Gastroesophageal sphincter (tissue), 4 donors: Measurements from ENCODE around the gene BCCIP. TPM values are rescaled to one million over a fixed set of nuclear protein-coding genes. Genes with fewer than 3 reads are reported as not detected.

Experiments
- ATAC-seq: fragments of 150-250 bp; one replicate; pipeline ENCODE4 v1.9.1; 2016; ENCODE audit warnings: mild to moderate bottlenecking, moderate library complexity
- H3K27ac ChIP-seq, 4 donors: fragments of 200-600 bp; sonication (generic) in 3 of 4; 1 replicate in 3 of 4; 2 replicates in 1 of 4; pipeline ENCODE4 v1.5.1; 2016 to 2019
- H3K27me3 ChIP-seq: fragments of 200-600 bp; sonication (generic); one replicate; pipeline ENCODE4 v1.5.1; 2019
- H3K36me3 ChIP-seq, 2 donors: fragments of 200-600 bp; sonication (generic); one replicate each; pipeline ENCODE4 v1.5.1; 2019; ENCODE audit warnings: control low read depth in 1 of 2
- H3K4me1 ChIP-seq, 3 donors: fragments of 200-600 bp; sonication (generic); 1 replicate in 2 of 3; 2 replicates in 1 of 3; pipeline ENCODE4 v1.5.1; 2016 to 2019; ENCODE audit warnings: control low read depth in 2 of 3
- H3K4me3 ChIP-seq, 2 donors: fragments of 200-600 bp; sonication (generic); one replicate each; pipeline ENCODE4 v1.5.1; 2019; ENCODE audit warnings: mild to moderate bottlenecking in 1 of 2, moderate library complexity in 1 of 2
- H3K9me3 ChIP-seq, 3 donors: fragments of 200-600 bp; sonication (generic); one replicate each; pipeline ENCODE4 v1.5.1; 2017 to 2019; ENCODE audit warnings: control low read depth in 2 of 3
- CTCF ChIP-seq, 4 experiments: fragments of 200-600 bp in 2 of 4; fragments of 450-650 bp in 2 of 4; sonication (generic) in 1 of 4; IDR thresholded peaks; one replicate each; pipeline ENCODE4 v1.5.1; 2017 to 2019; ENCODE audit warnings: antibody characterized with exemption in 4 of 4, mild to moderate bottlenecking in 2 of 4, moderate library complexity in 2 of 4
- EP300 ChIP-seq: sonication (generic); formaldehyde crosslinking; IDR thresholded peaks from one replicate; pipeline ENCODE4 v1.6.1; 2017; ENCODE audit warnings: antibody characterized with exemption, mild to moderate bottlenecking
- POLR2A ChIP-seq, 2 donors: fragments of 450-650 bp; IDR thresholded peaks; one replicate each; pipeline ENCODE4 v1.6.1; 2017; ENCODE audit warnings: antibody characterized with exemption in 2 of 2, mild to moderate bottlenecking in 2 of 2, moderate library complexity in 1 of 2
- POLR2AphosphoS5 ChIP-seq: sonication (generic); formaldehyde crosslinking; IDR thresholded peaks from one replicate; pipeline ENCODE4 v1.6.1; 2017; ENCODE audit warnings: antibody characterized with exemption
- WGBS, 2 donors: methylation state at CpG; one replicate each; pipeline ENCODE4 v1.1.5; 2018; ENCODE audit warnings: low coverage in 1 of 2; 5-methylcytosine and 5-hydroxymethylcytosine counted together
- total RNA-seq, 4 donors: library from RNA; depleted of rRNA; stranded (reverse); fragments of >200 nt; gene quantifications; one replicate each; pipeline ENCODE4 v1.1.0, GENCODE V29; 2016

BCCIP gene
- total RNA-seq, 4 donors from 2014 or later, result 38.6 to 59.2 (median 50.3) TPM

GRCh38 chr10:125797424-125797823 is 25.9 kb upstream of the BCCIP start:
- H3K36me3 ChIP-seq, result peaks cover 0 to 98% of the 10 kb centered on the region in 2 donors
- H3K27me3 ChIP-seq, result no peaks in the 10 kb centered on the region
- no peak overlapping the region for H3K27ac ChIP-seq
- H3K9me3 ChIP-seq, result no peaks in the 10 kb centered on the region
- WGBS, 2 donors, result 84 to 95% methylated on average over 6 to 7 of the region's 8 CpGs
- no peak for ATAC-seq
- TF ChIP-seq CTCF (IDR thresholded peaks at IDR 0.05) (no peak), EP300 (no peak), POLR2AphosphoS5 (no peak), POLR2A (IDR thresholded peaks at IDR 0.05) (no peak)
- no peaks in the 10 kb centered on the region for H3K4me1 ChIP-seq
- H3K4me3 ChIP-seq, result no peak overlapping the region

GRCh38 chr10:125797994-125798662 is 25.2 kb upstream of the BCCIP start:
- no peak for ATAC-seq
- Histone ChIP-seq H3K9me3 (no peaks in the 10 kb centered on the region), H3K4me3 (no peak overlapping the region), H3K27ac (no peak overlapping the region), H3K27me3 (no peaks in the 10 kb centered on the region), H3K4me1 (no peaks in the 10 kb centered on the region), H3K36me3 (peaks cover 0 to 98% of the 10 kb centered on the region in 2 donors)
- TF ChIP-seq CTCF (IDR thresholded peaks at IDR 0.05) (no peak), POLR2AphosphoS5 (no peak), POLR2A (IDR thresholded peaks at IDR 0.05) (no peak), EP300 (no peak)
- WGBS, 2 donors, result 100% methylated on average over 1 of the region's 5 CpGs

GRCh38 chr10:125799451-125800182 is 23.7 kb upstream of the BCCIP start:
- 73 to 89% methylated on average over 3 to 4 of the region's 8 CpGs for WGBS, 2 donors
- no peak for ATAC-seq
- no peaks in the 10 kb centered on the region for H3K4me1 ChIP-seq
- H3K27ac ChIP-seq, result no peak overlapping the region
- no peak overlapping the region for H3K4me3 ChIP-seq
- TF ChIP-seq POLR2AphosphoS5 (no peak), POLR2A (IDR thresholded peaks at IDR 0.05) (no peak), EP300 (no peak), CTCF (IDR thresholded peaks at IDR 0.05) (no peak)
- no peaks in the 10 kb centered on the region for H3K9me3 ChIP-seq
- peaks cover 0 to 98% of the 10 kb centered on the region in 2 donors for H3K36me3 ChIP-seq
- no peaks in the 10 kb centered on the region for H3K27me3 ChIP-seq

DNA sequence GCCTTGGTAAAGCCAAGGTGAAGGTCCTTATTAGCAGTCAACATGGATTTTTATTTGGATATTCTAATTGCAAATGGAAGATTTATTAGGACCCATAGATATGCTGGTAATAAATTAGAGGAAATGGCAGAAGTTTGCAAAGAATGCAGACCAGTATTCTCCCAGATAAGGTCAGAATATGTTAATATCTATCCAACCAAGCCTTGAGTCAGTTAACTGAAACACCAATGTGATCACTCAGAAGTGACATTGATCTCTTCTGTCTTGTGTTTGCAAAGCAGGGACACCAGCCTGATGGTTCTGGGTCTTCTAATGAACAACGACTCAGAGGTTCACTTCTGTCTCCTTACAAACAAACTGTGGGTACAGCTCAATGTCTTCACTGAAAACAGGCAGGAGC is 21.8 kb upstream of the BCCIP start:
- no peaks in the 10 kb centered on the region for H3K4me1 ChIP-seq
- peaks cover 0 to 98% of the 10 kb centered on the region in 2 donors for H3K36me3 ChIP-seq
- H3K27ac ChIP-seq, result no peak overlapping the region
- H3K9me3 ChIP-seq, result no peaks in the 10 kb centered on the region
- ATAC-seq, result no peak
- no peaks in the 10 kb centered on the region for H3K27me3 ChIP-seq
- whole genome bisulfite sequencing, 2 donors, result 91 to 100% methylated on average over 1 of the region's 1 CpG
- no peak for TF ChIP-seq CTCF (IDR thresholded peaks at IDR 0.05)
- no peak overlapping the region for H3K4me3 ChIP-seq

GRCh38 chr10:125802131-125802530 is 21.2 kb upstream of the BCCIP start:
- Histone ChIP-seq H3K27me3 (no peaks in the 10 kb centered on the region), H3K36me3 (peaks cover 0 to 98% of the 10 kb centered on the region in 2 donors), H3K27ac (no peak overlapping the region), H3K4me1 (no peaks in the 10 kb centered on the region), H3K9me3 (no peaks in the 10 kb centered on the region), H3K4me3 (no peak overlapping the region)
- WGBS, 2 donors, result 75% methylated on average over 1 of the region's 5 CpGs; no CpG with 5 or more reads in 1 of the 2 donors
- no peak for ATAC-seq
- TF ChIP-seq CTCF (IDR thresholded peaks at IDR 0.05) (no peak), EP300 (no peak), POLR2AphosphoS5 (no peak), POLR2A (IDR thresholded peaks at IDR 0.05) (no peak)
